Smooth muscle cell of the brain vasculature (primary cell): ENCODE data around the gene SCUBE1.
"Not testable (repeated sequence)": the region's sequence is repeated elsewhere in the genome, so short reads cannot be mapped to it uniquely, and the experiment has no call there.

Experiments used
- DNase-seq: peaks from one replicate; pipeline ENCODE4 v3.0.0-alpha.2; 2012; ENCODE audit warnings: low read depth, low spot score

SCUBE1 gene

GRCh38 chr22:43360576-43360975, 17.4 kb upstream of the SCUBE1 start:
- DNase-seq = no peak

DNA sequence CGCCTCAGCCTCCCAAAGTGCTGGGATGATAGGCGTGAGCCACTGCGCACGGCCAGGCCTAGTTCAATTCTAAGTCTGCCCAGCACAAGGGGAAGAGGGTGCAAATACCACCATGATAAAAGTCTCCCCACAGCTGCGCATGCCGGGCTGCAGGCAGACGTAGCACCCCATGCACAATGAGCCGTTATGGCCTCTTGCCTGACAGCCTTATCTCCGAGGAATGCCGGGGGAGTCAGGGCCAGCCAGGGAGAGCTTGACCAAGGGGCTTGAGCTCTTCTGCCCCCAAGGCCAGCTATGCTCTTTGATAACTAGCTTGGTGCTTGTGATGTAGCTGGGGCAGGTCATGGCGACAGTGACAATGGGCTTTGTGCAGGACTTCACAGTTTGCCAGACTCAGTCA, 13.7 kb upstream of the SCUBE1 start:
- no peak for DNase-seq

GRCh38 chr22:43355688-43356087, 12.5 kb upstream of the SCUBE1 start:
- DNase-seq = not testable (repeated sequence)

DNA sequence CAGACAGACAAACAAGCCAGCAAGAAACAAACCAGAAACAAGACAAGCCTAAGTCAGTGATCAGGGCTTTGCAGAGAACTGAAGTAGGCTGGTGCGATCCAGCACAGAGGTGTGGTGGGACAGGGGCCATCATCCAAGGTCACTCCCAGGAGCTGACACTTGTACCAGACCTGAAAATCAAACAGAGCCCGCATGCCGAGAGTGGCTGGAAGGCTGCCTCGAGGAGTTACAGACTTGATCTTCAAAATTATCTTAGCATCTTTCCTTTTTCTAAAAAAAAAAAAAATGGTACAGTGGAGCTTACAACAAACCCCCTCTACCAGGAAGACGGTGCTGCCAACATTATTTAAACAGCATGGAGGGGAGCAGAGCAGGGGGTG, 8.8 kb upstream of the SCUBE1 start:
- DNase-seq = no peak

- DNase-seq = no peak
These were observed 6.5 kb upstream of the SCUBE1 start for GRCh38 chr22:43349636-43350035.

- no peak for DNase-seq
These were observed 3.4 kb upstream of the SCUBE1 start for GRCh38 chr22:43346521-43346929.

DNA sequence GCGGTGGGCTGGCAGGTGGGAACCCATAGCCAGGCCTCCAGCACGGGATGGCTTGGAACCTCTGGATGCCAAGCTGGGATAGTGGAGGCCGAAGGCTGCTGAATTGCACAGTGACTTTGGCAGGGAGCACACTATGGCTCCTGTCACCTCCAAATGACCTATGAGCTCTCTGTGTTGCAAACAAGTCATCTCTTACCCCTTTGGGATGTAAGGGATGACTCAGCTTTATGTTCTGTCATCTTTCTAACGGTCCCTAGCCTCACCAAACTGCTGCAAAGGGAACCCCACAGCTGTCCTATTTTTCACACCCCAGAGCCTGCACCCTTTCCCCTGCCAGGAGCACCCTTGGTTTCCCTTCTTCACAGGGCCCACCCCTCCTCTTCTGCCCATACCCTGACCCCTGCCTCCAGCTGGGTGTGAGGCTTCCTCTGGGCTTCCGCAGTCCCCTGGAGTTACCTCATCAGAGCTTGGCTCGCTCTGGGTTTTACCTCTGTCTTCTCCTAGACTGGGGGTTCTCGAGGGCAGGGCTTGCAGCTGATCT, 2.7 kb upstream of the SCUBE1 start:
- DNase-seq = no peak

DNA sequence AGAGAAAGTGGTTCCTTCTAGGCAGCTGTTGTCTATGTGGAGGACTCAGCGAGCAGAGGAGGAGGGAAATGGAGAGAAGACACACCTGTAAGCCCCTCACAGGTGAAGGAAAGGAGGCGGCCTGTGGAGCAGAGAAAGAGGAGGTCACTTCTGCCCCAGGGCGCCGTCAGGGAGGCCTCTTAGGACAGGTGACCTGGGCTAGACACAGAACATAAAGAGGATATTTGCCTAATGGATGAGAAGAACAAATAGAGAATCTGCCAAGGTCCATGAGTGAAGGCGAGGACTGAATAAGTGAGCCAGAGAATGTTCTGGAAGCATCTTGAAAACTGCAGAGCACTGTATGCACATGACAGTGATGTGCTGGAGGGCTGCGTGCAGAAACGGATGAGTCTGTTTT, 2.2 kb upstream of the SCUBE1 start:
- no peak for DNase-seq

DNA sequence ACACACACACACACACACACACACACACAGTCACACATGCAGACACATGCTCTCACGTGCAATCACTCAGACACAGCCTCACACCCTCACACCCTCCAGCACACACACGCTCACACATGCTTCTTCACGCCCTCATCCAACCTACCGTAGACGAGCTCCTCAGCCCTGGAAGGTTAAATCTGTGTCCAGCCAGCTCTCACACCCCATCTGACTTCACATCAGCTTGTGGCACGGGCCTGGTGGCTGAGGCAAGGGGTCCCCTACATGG, 1.3 kb upstream of the SCUBE1 start:
- DNase-seq = no peak

- DNase-seq = no peak
These were observed 723 bp upstream of the SCUBE1 start for GRCh38 chr22:43343670-43344519.

DNA sequence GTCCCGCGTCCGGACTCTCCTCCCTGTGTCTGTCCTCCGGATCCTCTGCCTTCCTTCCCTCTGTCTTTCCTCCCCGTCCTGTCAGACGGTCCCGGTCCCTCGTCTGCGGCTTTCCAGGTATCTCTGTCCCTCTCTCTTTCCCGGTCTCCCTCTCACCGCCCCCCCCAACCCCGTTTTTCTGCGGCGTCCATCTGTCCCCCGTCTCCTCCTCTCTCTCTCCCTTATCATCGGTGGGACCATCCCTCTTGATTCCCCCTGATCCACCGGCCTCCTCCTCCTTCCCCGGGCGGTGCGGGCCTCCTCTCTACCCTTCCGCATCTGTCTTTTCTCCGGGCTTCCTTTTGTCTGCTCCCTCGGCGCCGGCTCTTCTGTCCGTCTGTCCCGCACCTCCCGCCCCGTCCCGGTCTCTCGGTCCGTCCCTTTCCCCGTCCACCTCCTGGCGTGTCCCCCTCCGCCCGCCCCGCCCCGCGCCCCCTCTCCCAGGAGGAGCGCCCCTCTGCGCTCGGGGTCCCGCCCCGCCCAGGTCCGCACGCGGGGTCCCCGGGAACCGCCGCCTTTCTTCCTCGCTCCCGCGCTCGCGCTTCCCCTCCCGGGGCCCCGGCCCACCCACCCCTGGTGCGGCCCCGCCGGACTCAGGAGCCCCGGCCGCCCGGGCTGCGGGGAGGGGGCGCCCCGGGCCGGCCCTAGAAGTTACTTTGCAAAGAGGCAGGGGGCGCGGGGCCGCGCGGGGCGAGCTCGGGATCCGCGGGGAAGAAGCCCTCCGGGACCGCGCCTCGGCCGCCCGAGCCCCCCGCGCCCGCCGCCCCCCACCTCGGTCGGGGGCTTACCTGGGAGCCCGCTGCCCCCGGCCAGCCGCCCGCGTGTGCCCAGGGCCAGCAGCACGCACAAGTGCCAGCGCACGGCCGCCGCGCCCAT, 568 bp downstream of the SCUBE1 start:
- DNase-seq = no peak

DNA sequence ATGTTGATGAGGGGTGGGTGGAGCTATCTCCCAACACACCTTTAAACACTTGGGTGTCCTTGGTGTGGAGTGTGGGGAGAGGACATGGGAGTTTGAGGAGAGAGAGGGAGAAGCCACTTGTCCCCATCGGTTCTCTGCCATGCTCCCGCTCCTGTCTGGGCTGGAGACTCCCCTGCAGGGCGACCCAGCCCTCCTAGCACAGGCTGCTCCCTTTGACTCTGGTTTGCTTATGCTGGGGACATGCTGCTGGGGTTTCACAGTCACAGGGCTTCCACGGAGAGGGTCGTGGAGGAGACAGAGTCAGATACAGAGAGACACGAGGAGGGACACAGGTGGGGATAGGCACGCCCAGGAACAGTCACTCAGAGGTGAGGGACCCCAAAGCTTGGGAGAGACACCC, 1.6 kb downstream of the SCUBE1 start:
- no peak for DNase-seq

DNA sequence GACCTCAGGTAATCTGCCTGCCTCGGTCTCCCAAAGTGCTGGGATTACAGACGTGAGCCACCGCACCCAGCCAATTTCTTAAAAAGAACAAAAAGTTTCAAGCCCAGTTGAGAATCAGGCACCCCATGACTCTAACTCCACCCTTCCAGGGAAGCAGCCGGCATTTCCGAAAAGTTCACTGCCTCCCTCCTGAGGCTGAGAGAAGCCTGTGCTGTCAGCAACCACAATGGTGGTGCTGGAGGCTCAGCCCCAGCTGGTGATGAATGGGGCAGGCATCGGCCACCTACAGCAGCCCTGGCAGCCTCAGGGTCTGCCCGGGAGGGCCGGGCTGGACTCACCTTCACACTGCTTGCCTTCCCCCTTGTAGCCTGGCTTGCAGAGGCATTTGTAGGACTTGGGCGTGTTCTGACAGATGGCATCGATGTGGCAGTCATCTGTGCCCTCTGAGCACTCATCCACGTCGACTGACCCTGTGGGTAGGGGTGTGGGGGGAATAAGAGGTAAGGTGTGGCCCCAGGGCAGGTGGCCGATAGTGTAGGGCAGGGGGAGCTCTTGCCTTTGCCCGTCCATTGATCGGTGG, 4.3 kb downstream of the SCUBE1 start:
- no peak for DNase-seq

GRCh38 chr22:43337946-43338345, 5.2 kb downstream of the SCUBE1 start:
- DNase-seq = no peak

DNA sequence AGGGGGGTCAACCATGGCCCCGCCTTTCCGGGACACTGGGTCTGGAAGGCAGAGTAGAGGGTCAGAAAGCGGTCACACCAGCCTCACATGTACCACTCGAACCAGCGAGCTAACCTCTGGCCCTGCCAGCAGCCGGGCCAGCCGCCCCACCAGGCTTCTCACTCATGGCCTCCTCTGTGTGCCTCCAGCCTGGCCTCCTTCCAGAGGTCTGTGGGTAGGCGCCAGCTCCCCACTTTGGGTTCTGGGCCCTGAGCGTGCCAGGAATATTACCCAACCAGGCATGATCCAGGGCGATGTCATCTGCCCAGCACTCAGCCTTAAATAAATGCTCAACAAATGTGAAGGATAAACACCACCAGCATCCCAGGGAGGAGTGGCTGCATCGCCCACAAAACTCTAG, 5.8 kb downstream of the SCUBE1 start:
- DNase-seq = no peak

GRCh38 chr22:43334378-43334777, 8.8 kb downstream of the SCUBE1 start:
- DNase-seq = no peak

- DNase-seq = no peak
These were observed 9.2 kb downstream of the SCUBE1 start for GRCh38 chr22:43333978-43334377.

DNA sequence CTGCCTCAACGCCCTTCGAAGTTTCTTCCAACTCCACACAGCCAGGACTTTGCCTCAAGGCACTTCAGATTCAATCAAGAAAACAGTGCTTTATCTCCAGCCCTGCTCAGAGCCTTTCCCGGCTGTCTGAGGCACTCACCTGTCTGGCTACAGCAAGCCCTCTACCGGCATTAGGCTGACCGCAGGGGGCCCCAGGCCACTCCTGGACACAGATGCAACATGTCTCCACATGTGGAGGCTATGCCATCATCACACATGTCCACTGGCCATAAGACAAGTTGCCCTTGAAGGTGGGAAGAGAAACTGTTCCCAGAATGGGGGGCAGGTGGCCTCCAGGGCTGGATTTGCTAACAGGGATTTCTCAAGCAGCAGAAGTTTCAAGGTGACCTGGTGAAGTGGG, 10.0 kb downstream of the SCUBE1 start:
- no peak for DNase-seq

DNA sequence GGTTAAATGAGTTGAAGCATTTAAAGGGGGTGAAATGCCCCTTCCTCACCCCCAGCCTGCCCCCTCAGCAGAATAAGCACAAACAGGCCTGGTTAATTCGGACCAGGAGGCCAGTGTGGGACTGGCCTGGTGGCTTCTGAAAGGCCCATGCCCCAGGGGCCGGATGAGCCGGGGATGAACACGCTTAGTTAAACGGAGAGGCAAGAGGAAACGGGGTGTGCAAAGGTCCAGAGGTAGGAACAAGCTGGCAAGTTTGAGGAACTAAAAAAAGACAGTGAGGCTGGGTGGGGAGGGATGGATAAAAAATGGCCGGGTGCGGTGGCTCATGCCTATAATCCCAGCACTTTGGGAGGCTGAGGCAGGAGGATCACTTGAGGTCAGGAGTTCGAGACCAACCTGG, 11.5 kb downstream of the SCUBE1 start:
- no peak for DNase-seq

- DNase-seq = no peak
These were observed 12.1 kb downstream of the SCUBE1 start for GRCh38 chr22:43331069-43331451.

DNA sequence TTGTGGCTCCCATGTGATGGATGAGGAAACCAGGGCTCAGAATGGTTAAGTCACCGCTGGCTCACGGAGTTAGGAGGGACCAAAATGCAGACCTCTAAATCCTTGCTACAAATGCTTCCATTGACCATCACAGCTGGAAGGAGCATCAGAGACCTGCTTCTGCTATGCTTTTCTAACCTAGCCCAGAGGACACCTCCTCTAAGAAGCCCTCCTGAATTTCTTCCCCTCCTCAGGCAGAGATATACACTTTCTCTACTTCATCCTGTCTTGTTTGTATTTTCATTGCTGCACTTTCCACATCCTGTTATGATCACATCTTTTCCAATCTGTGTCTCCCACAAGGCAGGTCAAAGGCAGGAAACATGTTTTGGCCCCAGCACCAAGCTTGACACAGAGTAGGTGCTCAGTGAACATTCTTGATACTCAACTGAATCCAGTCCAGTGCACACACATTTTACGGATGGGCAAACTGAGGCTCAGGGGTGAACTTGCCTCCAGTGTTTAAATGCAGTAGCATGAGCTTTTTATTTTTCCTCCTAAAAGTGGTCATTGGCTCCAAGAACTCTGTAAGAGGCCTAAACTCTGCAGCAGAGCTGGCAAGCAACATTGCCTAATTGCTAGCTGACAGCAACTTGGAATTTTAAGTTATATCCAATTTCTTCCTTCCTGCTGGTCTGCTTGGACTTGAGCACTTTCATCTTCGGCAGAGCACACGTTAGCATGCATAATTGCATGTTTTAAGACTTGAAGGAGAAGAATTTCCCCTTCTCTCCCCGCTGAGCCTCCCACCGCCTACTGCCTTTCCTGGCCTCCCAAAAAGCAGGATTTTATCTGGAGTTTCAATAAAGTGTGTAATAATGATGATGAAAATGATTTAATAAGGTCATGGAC, 12.7 kb downstream of the SCUBE1 start:
- DNase-seq = no peak
